NOMO-1 treated with dmso at 0.1 percent for 144 hours (cell line): ENCODE data around the gene CAPN15.

Experiments used
- DNase-seq: peaks from one replicate; lab custom pipeline; 2025; ENCODE audit not compliant: unreplicated experiment; lab: John Stamatoyannopoulos, UW

CAPN15 gene

GRCh38 chr16:506246-506546 lies 21.3 kb upstream of the CAPN15 start:
- no peak for DNase-seq

- peak; percentile 21 for DNase-seq
Observed at GRCh38 chr16:507527-507926, 20.0 kb upstream of the CAPN15 start.

GRCh38 chr16:507996-508395 lies 19.5 kb upstream of the CAPN15 start:
- no peak for DNase-seq

- no peak for DNase-seq
Observed at GRCh38 chr16:508884-509736, 18.4 kb upstream of the CAPN15 start.

- no peak for DNase-seq
Observed at GRCh38 chr16:510066-510825, 17.3 kb upstream of the CAPN15 start.

- DNase-seq = no peak
Observed at GRCh38 chr16:512802-513201, 14.7 kb upstream of the CAPN15 start.

- no peak for DNase-seq
Observed at GRCh38 chr16:513950-514349, 13.6 kb upstream of the CAPN15 start.

- no peak for DNase-seq
Observed at GRCh38 chr16:515175-515938, 12.2 kb upstream of the CAPN15 start.

GRCh38 chr16:515939-516226 lies 11.6 kb upstream of the CAPN15 start:
- DNase-seq = no peak

GRCh38 chr16:516301-516700 lies 11.2 kb upstream of the CAPN15 start:
- no peak for DNase-seq

GRCh38 chr16:518858-519257 lies 8.7 kb upstream of the CAPN15 start:
- no peak for DNase-seq

GRCh38 chr16:519425-519824 lies 8.1 kb upstream of the CAPN15 start:
- no peak for DNase-seq

- DNase-seq = no peak
Observed at GRCh38 chr16:519841-520687, 7.4 kb upstream of the CAPN15 start.

GRCh38 chr16:520847-521246 lies 6.7 kb upstream of the CAPN15 start:
- DNase-seq = no peak

GRCh38 chr16:521381-522210 lies 5.9 kb upstream of the CAPN15 start:
- DNase-seq = no peak

- DNase-seq = no peak
Observed at GRCh38 chr16:522320-523096, 5.0 kb upstream of the CAPN15 start.

- DNase-seq = no peak
Observed at GRCh38 chr16:523097-523741, 4.3 kb upstream of the CAPN15 start.

GRCh38 chr16:524274-525040 lies 3.1 kb upstream of the CAPN15 start:
- no peak for DNase-seq
